ENCODE measurements around the gene RASGEF1C.
A peak's percentile ranks its signal among the peaks of the same experiment; 100 is the strongest.
"Not testable (repeated sequence)": the region's sequence is repeated elsewhere in the genome, so short reads cannot be mapped to it uniquely, and the experiment has no call there.

Gene RASGEF1C

DNA sequence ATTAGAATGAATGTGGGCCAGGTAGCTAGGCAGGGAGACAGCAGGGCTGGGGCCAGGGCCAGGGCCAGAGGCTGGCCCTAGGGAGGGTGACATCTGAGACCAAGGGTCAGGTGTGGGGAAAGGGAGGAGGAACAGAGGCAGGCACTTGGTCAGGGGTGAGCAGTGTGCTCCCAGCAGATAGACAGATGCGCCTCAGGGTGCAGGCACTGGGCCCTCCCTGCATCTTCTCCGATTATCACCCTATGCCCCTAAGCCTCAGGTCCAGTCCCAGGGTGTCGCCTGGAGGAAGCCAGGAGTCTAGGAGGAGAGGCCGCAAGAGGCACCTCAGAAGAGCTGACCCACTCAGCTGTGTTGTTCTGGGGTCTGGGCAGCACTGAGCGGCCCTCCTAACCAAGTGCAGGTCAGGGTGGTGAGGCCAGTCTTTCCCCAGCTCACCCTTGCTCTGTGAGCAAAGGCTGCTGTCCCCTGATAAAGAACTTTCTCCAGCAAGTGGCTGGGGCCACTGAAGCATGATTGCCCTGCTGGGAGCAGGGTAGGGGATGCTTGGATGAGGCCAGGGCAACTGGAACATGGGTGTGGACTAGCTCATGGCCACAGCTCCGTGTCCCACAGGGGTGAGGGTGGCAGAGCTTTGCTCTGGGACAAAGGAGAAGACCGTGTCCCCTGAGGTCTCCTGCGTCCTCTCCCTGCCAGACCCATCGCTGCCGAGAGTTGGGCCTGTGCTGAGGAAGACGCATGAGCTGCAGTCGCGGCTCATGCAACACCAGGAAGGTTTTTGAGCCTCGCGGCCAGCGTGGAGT, 2.1 kb upstream of the RASGEF1C start:
- Histone ChIP-seq H3K4me3 (ENCODE audit: low read depth, low read length) (no peak overlapping the region), H3K27me3 (ENCODE audit: insufficient read depth, low read depth, severe bottlenecking) (no peaks in the 10 kb centered on the region), H3K36me3 (no peaks in the 10 kb centered on the region), H3K27ac (no peak overlapping the region), H3K9me3 (ENCODE audit: severe bottlenecking) (no peaks in the 10 kb centered on the region)
- no peak for TF ChIP-seq CTCF (IDR thresholded peaks at IDR 0.05; ENCODE audit: low read depth, low read length)
- no peak for DNase-seq

DNA sequence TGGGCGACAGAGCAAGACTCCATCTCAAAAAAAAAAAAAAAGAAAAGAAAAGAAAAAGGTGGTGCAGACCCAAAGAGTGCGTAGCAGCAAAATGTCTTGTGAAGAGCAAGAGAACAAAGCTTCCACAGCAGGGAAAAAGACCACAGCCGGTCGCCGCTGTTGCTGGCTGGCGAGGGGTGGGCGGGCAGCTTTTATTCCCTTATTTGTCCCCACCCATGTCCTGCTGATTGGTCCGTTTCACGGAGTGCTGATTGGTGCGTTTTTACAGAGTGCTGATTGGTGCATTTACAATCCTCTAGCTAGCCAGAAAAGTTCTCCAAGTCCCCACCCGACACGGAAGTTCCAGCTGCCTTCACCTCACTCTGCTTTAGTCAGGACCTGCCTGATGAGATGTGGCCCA, 1.1 kb upstream of the RASGEF1C start:
- H3K27ac ChIP-seq, DNase-seq: not testable (repeated sequence)

DNA sequence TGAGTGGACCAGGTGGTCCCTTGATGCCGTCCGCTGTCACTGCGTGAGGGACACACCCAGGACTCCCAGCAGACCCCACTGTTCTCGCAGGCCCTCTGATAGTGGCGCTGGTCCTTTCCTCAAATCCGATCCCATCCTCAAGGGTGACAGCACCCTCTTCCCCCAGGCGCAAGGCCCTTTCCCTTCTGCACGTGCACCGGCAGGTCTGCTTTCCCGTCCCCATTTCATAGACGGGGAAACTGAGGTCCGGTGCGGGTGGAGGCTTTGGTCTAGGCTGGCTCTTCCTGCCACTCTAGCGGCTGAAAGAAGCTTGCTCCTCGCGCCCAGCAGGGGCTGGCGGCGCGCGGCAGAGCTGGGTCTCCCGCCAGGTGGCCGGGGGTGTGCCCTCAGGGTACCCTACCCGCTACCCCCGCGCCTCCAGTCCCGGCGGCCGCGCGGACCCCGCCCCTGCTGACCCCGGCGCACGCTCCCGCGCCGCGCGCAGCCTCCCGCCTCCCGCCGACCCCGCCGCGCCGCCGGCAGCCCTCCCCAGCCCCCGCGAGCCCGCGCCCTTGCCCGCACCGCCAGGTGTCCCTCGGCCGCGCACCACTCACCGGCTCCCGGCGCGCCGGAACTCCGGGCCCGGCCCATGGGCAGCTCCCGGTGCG, 453 bp downstream of the RASGEF1C start:
- Histone ChIP-seq H3K9me3 (ENCODE audit: severe bottlenecking) (no peaks in the 10 kb centered on the region), H3K36me3 (no peaks in the 10 kb centered on the region), H3K27ac (no peak overlapping the region), H3K4me3 (ENCODE audit: low read depth, low read length) (peak overlapping the region; percentile 44), H3K27me3 (ENCODE audit: insufficient read depth, low read depth, severe bottlenecking) (no peaks in the 10 kb centered on the region)
- peak; percentile 42 for DNase-seq
- 0 out of 2 replicates have a peak, but pooled peaks have one; percentile 7 for TF ChIP-seq CTCF (IDR thresholded peaks at IDR 0.05; ENCODE audit: low read depth, low read length)

More for the DNA sequence above, 1.1 kb upstream of the RASGEF1C start:
- not testable (repeated sequence) for H3K36me3 ChIP-seq; H3K27me3 ChIP-seq (ENCODE audit: insufficient read depth, low read depth, severe bottlenecking); H3K4me3 ChIP-seq (ENCODE audit: low read depth, low read length); H3K9me3 ChIP-seq (ENCODE audit: severe bottlenecking)

DNA sequence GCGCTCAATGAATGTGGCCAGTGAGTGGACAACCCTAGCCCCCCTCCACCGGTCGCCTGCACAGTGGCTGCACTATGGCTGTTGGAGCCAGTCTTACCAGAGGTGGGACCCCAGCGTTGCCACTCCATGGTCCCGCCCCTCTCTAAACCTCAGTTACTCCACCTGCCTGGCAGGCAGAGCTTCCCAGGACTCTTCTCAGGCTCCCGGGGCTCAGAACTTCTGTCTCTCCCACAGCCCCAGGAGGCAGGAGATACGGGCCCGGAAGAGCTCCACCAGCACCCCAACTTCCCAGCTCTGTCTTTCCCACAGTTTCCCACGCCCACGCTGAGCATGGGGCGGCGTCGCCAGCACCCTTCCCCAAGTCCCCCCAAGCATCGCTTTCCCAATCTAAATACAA, 975 bp downstream of the RASGEF1C start:
- no peak overlapping the region for H3K27ac ChIP-seq
- H3K9me3 ChIP-seq (ENCODE audit: severe bottlenecking): no peaks in the 10 kb centered on the region
- DNase-seq: no peak
- no peak for TF ChIP-seq CTCF (IDR thresholded peaks at IDR 0.05; ENCODE audit: low read depth, low read length)
- peak overlapping the region; percentile 44 for H3K4me3 ChIP-seq (ENCODE audit: low read depth, low read length)
- H3K27me3 ChIP-seq (ENCODE audit: insufficient read depth, low read depth, severe bottlenecking): no peaks in the 10 kb centered on the region
- no peaks in the 10 kb centered on the region for H3K36me3 ChIP-seq

GRCh38 chr5:180207593-180207992, 1.4 kb downstream of the RASGEF1C start:
- TF ChIP-seq CTCF (IDR thresholded peaks at IDR 0.05; ENCODE audit: low read depth, low read length): no peak
- Histone ChIP-seq H3K27me3 (ENCODE audit: insufficient read depth, low read depth, severe bottlenecking) (no peaks in the 10 kb centered on the region), H3K36me3 (no peaks in the 10 kb centered on the region), H3K9me3 (ENCODE audit: severe bottlenecking) (no peaks in the 10 kb centered on the region), H3K27ac (no peak overlapping the region), H3K4me3 (ENCODE audit: low read depth, low read length) (no peak overlapping the region)
- DNase-seq: no peak

GRCh38 chr5:180206993-180207392, 2.0 kb downstream of the RASGEF1C start:
- no peak for DNase-seq
- no peaks in the 10 kb centered on the region for H3K9me3 ChIP-seq (ENCODE audit: severe bottlenecking)
- H3K27me3 ChIP-seq (ENCODE audit: insufficient read depth, low read depth, severe bottlenecking): no peaks in the 10 kb centered on the region
- H3K36me3 ChIP-seq: no peaks in the 10 kb centered on the region
- H3K4me3 ChIP-seq (ENCODE audit: low read depth, low read length): no peak overlapping the region
- no peak overlapping the region for H3K27ac ChIP-seq
- no peak for TF ChIP-seq CTCF (IDR thresholded peaks at IDR 0.05; ENCODE audit: low read depth, low read length)

Measured in WERI-Rb-1 (cell line).